Caco-2 (cell line): ENCODE results near the gene PRPF38A. TPM values are rescaled to one million over a fixed set of nuclear protein-coding genes. Genes with fewer than 3 reads are reported as not detected.

Source experiments
- BruUV-seq: library from RNA; stranded (reverse); fragments of 400-500 nt; replicated peaks from 2 replicates; lab custom pipeline; 2021; lab: Mats Ljungman, UMichigan
- CTCF ChIA-PET: fragments of 300-600 bp; sonication (Branson Sonifier 250); formaldehyde crosslinking; loops from one replicate; lab custom pipeline; 2022; ENCODE audit warnings: antibody characterized with exemption; lab: Charles Lee
- POLR2A ChIA-PET: fragments of 300-600 bp; sonication (Branson Sonifier 250); formaldehyde crosslinking; loops from one replicate; lab custom pipeline; 2022; ENCODE audit warnings: antibody characterized with exemption; lab: Charles Lee
- DNase-seq, 2 experiments: peaks; one replicate each; pipeline versions ENCODE4 v3.0.0 to v3.0.0-alpha.2; 2020 to 2022
- H3K27me3 ChIP-seq: replicated peaks from 2 replicates; pipeline ENCODE4 v1.6.0; 2011; ENCODE audit warnings: low read length; ENCODE audit not compliant: control insufficient read depth, insufficient read depth
- H3K36me3 ChIP-seq: 2 replicates; pipeline ENCODE4 v1.5.1; 2011; ENCODE audit warnings: low read length; ENCODE audit not compliant: control insufficient read depth, insufficient read depth
- H3K4me1 ChIP-seq: fragments of 250-450 bp; sonication (Bioruptor Pico); 2 replicates; pipeline ENCODE4 v1.5.1; 2020; ENCODE audit warnings: mild to moderate bottlenecking
- H3K4me3 ChIP-seq: 2 replicates; pipeline ENCODE4 v1.5.1; 2011; ENCODE audit warnings: low read depth, mild to moderate bottlenecking, control low read depth, low read length
- H3K9me3 ChIP-seq: fragments of 250-450 bp; sonication (Bioruptor Pico); 2 replicates; pipeline ENCODE4 v1.5.1; 2020; ENCODE audit warnings: mild to moderate bottlenecking, moderate library complexity
- H3K27ac Mint-ChIP-seq: one replicate; pipeline ENCODE4 v1.8.0; 2022; ENCODE audit warnings: mixed read lengths; ENCODE audit not compliant: unreplicated experiment
- H3K27me3 Mint-ChIP-seq: one replicate; pipeline ENCODE4 v1.8.0; 2022; ENCODE audit warnings: mixed read lengths; ENCODE audit not compliant: insufficient read depth, unreplicated experiment
- H3K36me3 Mint-ChIP-seq: one replicate; pipeline ENCODE4 v1.8.0; 2022; ENCODE audit warnings: mild to moderate bottlenecking, mixed read lengths; ENCODE audit not compliant: insufficient read depth, unreplicated experiment
- H3K4me1 Mint-ChIP-seq: one replicate; pipeline ENCODE4 v1.8.0; 2022; ENCODE audit warnings: low read depth, mixed read lengths; ENCODE audit not compliant: unreplicated experiment
- H3K4me3 Mint-ChIP-seq: one replicate; pipeline ENCODE4 v1.8.0; 2022; ENCODE audit warnings: mild to moderate bottlenecking, moderate library complexity, mixed read lengths; ENCODE audit not compliant: unreplicated experiment
- H3K9me3 Mint-ChIP-seq: one replicate; pipeline ENCODE4 v1.8.0; 2022; ENCODE audit warnings: mixed read lengths; ENCODE audit not compliant: unreplicated experiment
- intact Hi-C: fragments of 100-400 bp; cut with micrococcal nuclease; formaldehyde crosslinking; loops from one replicate; pipeline ENCODE4 v1.10.0; 2022; ENCODE audit not compliant: unreplicated experiment
- total RNA-seq: library from RNA; stranded (reverse); gene quantifications from 2 replicates; pipeline ENCODE4 v1.2.3, GENCODE V29; 2022
- TF ChIP-seq, protein P1 (sequence below), 2 experiments: fragments of 200-600 bp in 1 of 2; IDR thresholded peaks; 1 replicate in 1 of 2; 2 replicates in 1 of 2; pipeline versions ENCODE4 v1.5.1 to v1.8.0; 2011 to 2022; ENCODE audit warnings: antibody characterized with exemption in 1 of 2, control low read depth in 1 of 2, inconsistent platforms in 1 of 2, low read depth in 1 of 2, low read length in 1 of 2, mild to moderate bottlenecking in 1 of 2, moderate library complexity in 1 of 2; ENCODE audit not compliant: insufficient read depth in 1 of 2, severe bottlenecking in 1 of 2, unreplicated experiment in 1 of 2

PRPF38A gene
- total RNA-seq, 1 experiment from 2014 or later, result 43.1 TPM

DNA sequence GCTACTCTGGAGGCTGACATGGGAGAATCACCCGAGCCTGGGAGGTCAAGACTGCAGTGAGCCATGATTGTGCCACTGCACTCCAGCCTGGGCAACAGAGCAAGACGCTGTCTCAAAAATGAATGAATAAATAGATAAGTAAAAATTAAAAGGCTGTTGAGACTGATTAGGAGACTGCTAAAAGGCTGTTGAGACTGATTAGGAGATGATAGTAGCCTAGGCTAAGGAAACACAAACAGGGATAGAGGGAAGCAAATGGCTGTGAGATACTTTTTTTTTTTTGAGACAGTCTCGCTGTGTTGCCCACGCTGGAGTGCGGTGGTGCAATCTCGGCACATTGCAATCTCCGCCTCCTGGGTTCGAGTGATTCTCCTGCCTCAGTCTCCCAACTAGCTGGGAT lies 28.4 kb downstream of the PRPF38A start:
- ChIA-PET CTCF (no interaction called here), POLR2A (no interaction called here)
- H3K27me3 Mint-ChIP-seq, result no peaks in the 10 kb centered on the region
- Histone ChIP-seq H3K4me3 (no peak overlapping the region), H3K9me3 (no peaks in the 10 kb centered on the region), H3K36me3 (no peaks in the 10 kb centered on the region; the same call in 1 of the 2 replicates), H3K27me3 (no peaks in the 10 kb centered on the region), H3K4me1 (no peaks in the 10 kb centered on the region)
- intact Hi-C loops, result no loop called here
- no TSS peak for BruUV-seq
- H3K9me3 Mint-ChIP-seq, result no peaks in the 10 kb centered on the region
- peaks cover 16% of the 10 kb centered on the region for H3K36me3 Mint-ChIP-seq
- H3K4me3 Mint-ChIP-seq, result no peak overlapping the region
- TF ChIP-seq, protein P1, sequence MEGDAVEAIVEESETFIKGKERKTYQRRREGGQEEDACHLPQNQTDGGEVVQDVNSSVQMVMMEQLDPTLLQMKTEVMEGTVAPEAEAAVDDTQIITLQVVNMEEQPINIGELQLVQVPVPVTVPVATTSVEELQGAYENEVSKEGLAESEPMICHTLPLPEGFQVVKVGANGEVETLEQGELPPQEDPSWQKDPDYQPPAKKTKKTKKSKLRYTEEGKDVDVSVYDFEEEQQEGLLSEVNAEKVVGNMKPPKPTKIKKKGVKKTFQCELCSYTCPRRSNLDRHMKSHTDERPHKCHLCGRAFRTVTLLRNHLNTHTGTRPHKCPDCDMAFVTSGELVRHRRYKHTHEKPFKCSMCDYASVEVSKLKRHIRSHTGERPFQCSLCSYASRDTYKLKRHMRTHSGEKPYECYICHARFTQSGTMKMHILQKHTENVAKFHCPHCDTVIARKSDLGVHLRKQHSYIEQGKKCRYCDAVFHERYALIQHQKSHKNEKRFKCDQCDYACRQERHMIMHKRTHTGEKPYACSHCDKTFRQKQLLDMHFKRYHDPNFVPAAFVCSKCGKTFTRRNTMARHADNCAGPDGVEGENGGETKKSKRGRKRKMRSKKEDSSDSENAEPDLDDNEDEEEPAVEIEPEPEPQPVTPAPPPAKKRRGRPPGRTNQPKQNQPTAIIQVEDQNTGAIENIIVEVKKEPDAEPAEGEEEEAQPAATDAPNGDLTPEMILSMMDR (IDR thresholded peaks at IDR 0.05; ENCODE audit: insufficient read depth in 1 of 2, low read depth in 1 of 2, low read length in 1 of 2, severe bottlenecking in 1 of 2, unreplicated experiment in 1 of 2), result no peak
- H3K4me1 Mint-ChIP-seq, result no peaks in the 10 kb centered on the region
- H3K27ac Mint-ChIP-seq, result no peak overlapping the region
- DNase-seq, result no peak

GRCh38 chr1:52435211-52435610 lies 30.8 kb downstream of the PRPF38A start:
- Mint-ChIP-seq H3K4me3 (no peak overlapping the region), H3K27ac (no peak overlapping the region), H3K36me3 (peaks cover 23% of the 10 kb centered on the region), H3K9me3 (no peaks in the 10 kb centered on the region), H3K4me1 (no peaks in the 10 kb centered on the region), H3K27me3 (no peaks in the 10 kb centered on the region)
- ChIA-PET CTCF (no interaction called here), POLR2A (no interaction called here)
- Histone ChIP-seq H3K4me1 (no peaks in the 10 kb centered on the region), H3K4me3 (no peak overlapping the region), H3K9me3 (no peaks in the 10 kb centered on the region), H3K36me3 (no peaks in the 10 kb centered on the region; the same call in 1 of the 2 replicates), H3K27me3 (no peaks in the 10 kb centered on the region)
- intact Hi-C loops, result no loop called here
- no peak for DNase-seq
- BruUV-seq, result no TSS peak
- TF ChIP-seq, protein P1 (IDR thresholded peaks at IDR 0.05; ENCODE audit: insufficient read depth in 1 of 2, low read depth in 1 of 2, low read length in 1 of 2, severe bottlenecking in 1 of 2, unreplicated experiment in 1 of 2), result no peak

- no peak overlapping the region for H3K4me3 Mint-ChIP-seq
- ChIA-PET POLR2A (no interaction called here), CTCF (no interaction called here)
- no peaks in the 10 kb centered on the region; the same call in 1 of the 2 replicates for H3K36me3 ChIP-seq
- DNase-seq, result no peak
- no peaks in the 10 kb centered on the region for H3K9me3 ChIP-seq
- H3K36me3 Mint-ChIP-seq, result peaks cover 27% of the 10 kb centered on the region
- H3K4me1 Mint-ChIP-seq, result no peaks in the 10 kb centered on the region
- no peaks in the 10 kb centered on the region for H3K27me3 ChIP-seq
- no peak overlapping the region for H3K4me3 ChIP-seq
- intact Hi-C loops, result no loop called here
- H3K27me3 Mint-ChIP-seq, result no peaks in the 10 kb centered on the region
- no TSS peak for BruUV-seq
- TF ChIP-seq, protein P1 (IDR thresholded peaks at IDR 0.05; ENCODE audit: insufficient read depth in 1 of 2, low read depth in 1 of 2, low read length in 1 of 2, severe bottlenecking in 1 of 2, unreplicated experiment in 1 of 2), result no peak
- H3K4me1 ChIP-seq, result no peaks in the 10 kb centered on the region
- H3K9me3 Mint-ChIP-seq, result no peaks in the 10 kb centered on the region
- no peak overlapping the region for H3K27ac Mint-ChIP-seq
Observed at GRCh38 chr1:52435650-52436049, 31.2 kb downstream of the PRPF38A start.
